DOHH2 (cell line): ENCODE data around the gene CAND2.
"Not testable (repeated sequence)": the region's sequence is repeated elsewhere in the genome, so short reads cannot be mapped to it uniquely, and the experiment has no call there.

Experiments used
- EZH2phosphoT487 ChIP-seq: fragments of 200-600 bp; sonication (generic); IDR thresholded peaks from 2 replicates; pipeline ENCODE4 v1.6.1; 2017; ENCODE audit warnings: borderline replicate concordance, mild to moderate bottlenecking, antibody characterized with exemption, low read length, moderate library complexity, mixed read lengths
- TF ChIP-seq, protein P1 (sequence below): fragments of 200-600 bp; sonication (generic); IDR thresholded peaks from one replicate; pipeline ENCODE4 v1.5.1; 2014; ENCODE audit warnings: antibody characterized with exemption, mild to moderate bottlenecking, low read depth, low read length; ENCODE audit not compliant: poor library complexity, severe bottlenecking

DNA sequence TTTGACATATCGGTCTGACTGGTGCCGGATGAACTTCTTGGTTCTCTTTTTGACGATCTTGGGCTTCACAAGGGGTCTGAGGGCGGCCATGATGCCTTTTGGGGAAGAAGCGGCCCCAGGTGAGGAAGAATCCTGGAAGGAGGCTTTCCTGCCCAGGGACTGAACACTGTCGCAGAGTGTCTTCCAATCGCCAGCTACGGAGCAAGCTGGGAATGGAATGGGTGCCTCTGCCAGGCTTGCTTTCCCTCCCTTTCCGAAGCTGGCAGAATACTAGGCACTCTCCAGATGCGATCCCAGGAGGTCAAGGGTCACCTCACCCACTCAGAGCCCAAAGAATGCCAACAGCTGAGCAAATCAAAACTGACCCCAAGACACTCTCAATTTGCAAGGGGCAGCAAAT lies 43.7 kb downstream of the CAND2 start:
- TF ChIP-seq, protein P1, sequence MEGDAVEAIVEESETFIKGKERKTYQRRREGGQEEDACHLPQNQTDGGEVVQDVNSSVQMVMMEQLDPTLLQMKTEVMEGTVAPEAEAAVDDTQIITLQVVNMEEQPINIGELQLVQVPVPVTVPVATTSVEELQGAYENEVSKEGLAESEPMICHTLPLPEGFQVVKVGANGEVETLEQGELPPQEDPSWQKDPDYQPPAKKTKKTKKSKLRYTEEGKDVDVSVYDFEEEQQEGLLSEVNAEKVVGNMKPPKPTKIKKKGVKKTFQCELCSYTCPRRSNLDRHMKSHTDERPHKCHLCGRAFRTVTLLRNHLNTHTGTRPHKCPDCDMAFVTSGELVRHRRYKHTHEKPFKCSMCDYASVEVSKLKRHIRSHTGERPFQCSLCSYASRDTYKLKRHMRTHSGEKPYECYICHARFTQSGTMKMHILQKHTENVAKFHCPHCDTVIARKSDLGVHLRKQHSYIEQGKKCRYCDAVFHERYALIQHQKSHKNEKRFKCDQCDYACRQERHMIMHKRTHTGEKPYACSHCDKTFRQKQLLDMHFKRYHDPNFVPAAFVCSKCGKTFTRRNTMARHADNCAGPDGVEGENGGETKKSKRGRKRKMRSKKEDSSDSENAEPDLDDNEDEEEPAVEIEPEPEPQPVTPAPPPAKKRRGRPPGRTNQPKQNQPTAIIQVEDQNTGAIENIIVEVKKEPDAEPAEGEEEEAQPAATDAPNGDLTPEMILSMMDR: not testable (repeated sequence)
- not testable (repeated sequence) for TF ChIP-seq EZH2phosphoT487
